Upper lobe of left lung (tissue), 6 donors: ENCODE measurements around the gene TMEM135. TPM values are rescaled to one million over a fixed set of nuclear protein-coding genes. Genes with fewer than 3 reads are reported as not detected.
"Not testable (repeated sequence)": the region's sequence is repeated elsewhere in the genome, so short reads cannot be mapped to it uniquely, and the experiment has no call there.

Experiments used
- ATAC-seq, 2 donors: fragments of 200-7000 bp; cut with Tn5 transposase; one replicate each; pipeline ENCODE4 v1.9.1; 2022; ENCODE audit warnings: mild to moderate bottlenecking in 2 of 2, moderate library complexity in 2 of 2; ENCODE audit not compliant: low FRiP score in 2 of 2
- DNase-seq, 2 donors: peaks; one replicate each; pipeline ENCODE4 v3.0.0-alpha.2; 2019 to 2020
- H3K27ac ChIP-seq, 4 donors: fragments of 200-600 bp; sonication (generic); one replicate each; pipeline ENCODE4 v1.5.1; 2016 to 2019
- H3K27me3 ChIP-seq, 4 donors: fragments of 200-600 bp; sonication (generic); one replicate each; pipeline ENCODE4 v1.5.1; 2017 to 2019
- H3K36me3 ChIP-seq, 4 donors: fragments of 200-600 bp; sonication (generic); one replicate each; pipeline ENCODE4 v1.5.1; 2016 to 2019
- H3K4me1 ChIP-seq, 4 donors: fragments of 200-600 bp; sonication (generic); one replicate each; pipeline ENCODE4 v1.5.1; 2018 to 2019
- H3K4me3 ChIP-seq, 4 donors: fragments of 200-600 bp; sonication (generic); one replicate each; pipeline ENCODE4 v1.5.1; 2017 to 2019; ENCODE audit warnings: mild to moderate bottlenecking in 2 of 4, moderate library complexity in 1 of 4
- H3K9me3 ChIP-seq, 4 donors: fragments of 200-600 bp; sonication (generic); one replicate each; pipeline ENCODE4 v1.5.1; 2018 to 2019
- EP300 ChIP-seq, 4 donors: sonication (generic); formaldehyde crosslinking; IDR thresholded peaks; one replicate each; pipeline ENCODE4 v1.5.1; 2017; ENCODE audit warnings: antibody characterized with exemption in 4 of 4, control low read depth in 2 of 4
- POLR2A ChIP-seq, 4 donors: fragments of 450-650 bp; IDR thresholded peaks; one replicate each; pipeline ENCODE4 v1.5.1; 2016 to 2017; ENCODE audit warnings: antibody characterized with exemption in 4 of 4, mild to moderate bottlenecking in 2 of 4
- POLR2AphosphoS5 ChIP-seq, 2 donors: sonication (generic); formaldehyde crosslinking; IDR thresholded peaks; one replicate each; pipeline ENCODE4 v1.5.1; 2017; ENCODE audit warnings: antibody characterized with exemption in 2 of 2
- WGBS, 2 donors: methylation state at CpG; one replicate each; pipeline ENCODE4 v1.1.5; 2017 to 2018; 5-methylcytosine and 5-hydroxymethylcytosine counted together
- total RNA-seq, 6 donors: library from RNA; depleted of rRNA in 4 of 6; stranded (reverse); fragments of >200 nt in 4 of 6; gene quantifications; one replicate each; pipeline versions ENCODE4 v1.1.0 to v1.2.1, GENCODE V29; 2016 to 2021
- TF ChIP-seq, protein P1 (sequence below), 6 experiments: fragments of 450-650 bp in 4 of 6; fragments of 200-600 bp in 2 of 6; sonication (generic) in 2 of 6; IDR thresholded peaks; one replicate each; pipeline ENCODE4 v1.5.1; 2016 to 2019; ENCODE audit warnings: antibody characterized with exemption in 6 of 6
- donor health status: DM: no; HTN: no; CAD: no; lungs with moderate emphysema.
- donor health status: DM: no; HTN: yes; CAD: no; lungs with severe emphysema.

The TMEM135 gene
- total RNA-seq, 6 donors from 2014 or later, result 12.6 to 33.5 (median 19.1) TPM

- Histone ChIP-seq H3K27ac (no peak overlapping the region), H3K4me1 (peaks cover 0 to 3% (median 0%) of the 10 kb centered on the region in 4 donors), H3K27me3 (no peaks in the 10 kb centered on the region), H3K36me3 (peaks cover 0 to 3% (median 0%) of the 10 kb centered on the region in 4 donors), H3K9me3 (no peaks in the 10 kb centered on the region), H3K4me3 (no peak overlapping the region)
- TF ChIP-seq POLR2A (IDR thresholded peaks at IDR 0.05), result no peak
- TF ChIP-seq EP300 (IDR thresholded peaks at IDR 0.05), result no peak
- no peak for TF ChIP-seq POLR2AphosphoS5 (IDR thresholded peaks at IDR 0.05)
- TF ChIP-seq, protein P1, sequence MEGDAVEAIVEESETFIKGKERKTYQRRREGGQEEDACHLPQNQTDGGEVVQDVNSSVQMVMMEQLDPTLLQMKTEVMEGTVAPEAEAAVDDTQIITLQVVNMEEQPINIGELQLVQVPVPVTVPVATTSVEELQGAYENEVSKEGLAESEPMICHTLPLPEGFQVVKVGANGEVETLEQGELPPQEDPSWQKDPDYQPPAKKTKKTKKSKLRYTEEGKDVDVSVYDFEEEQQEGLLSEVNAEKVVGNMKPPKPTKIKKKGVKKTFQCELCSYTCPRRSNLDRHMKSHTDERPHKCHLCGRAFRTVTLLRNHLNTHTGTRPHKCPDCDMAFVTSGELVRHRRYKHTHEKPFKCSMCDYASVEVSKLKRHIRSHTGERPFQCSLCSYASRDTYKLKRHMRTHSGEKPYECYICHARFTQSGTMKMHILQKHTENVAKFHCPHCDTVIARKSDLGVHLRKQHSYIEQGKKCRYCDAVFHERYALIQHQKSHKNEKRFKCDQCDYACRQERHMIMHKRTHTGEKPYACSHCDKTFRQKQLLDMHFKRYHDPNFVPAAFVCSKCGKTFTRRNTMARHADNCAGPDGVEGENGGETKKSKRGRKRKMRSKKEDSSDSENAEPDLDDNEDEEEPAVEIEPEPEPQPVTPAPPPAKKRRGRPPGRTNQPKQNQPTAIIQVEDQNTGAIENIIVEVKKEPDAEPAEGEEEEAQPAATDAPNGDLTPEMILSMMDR (IDR thresholded peaks at IDR 0.05), result no peak
- DNase-seq (no peak), ATAC-seq (no peak)
- WGBS, 2 donors, result 94 to 100% methylated on average over 4 of the region's 4 CpGs
Measured at GRCh38 chr11:87101956-87102580, 64.3 kb downstream of the TMEM135 start.

DNA sequence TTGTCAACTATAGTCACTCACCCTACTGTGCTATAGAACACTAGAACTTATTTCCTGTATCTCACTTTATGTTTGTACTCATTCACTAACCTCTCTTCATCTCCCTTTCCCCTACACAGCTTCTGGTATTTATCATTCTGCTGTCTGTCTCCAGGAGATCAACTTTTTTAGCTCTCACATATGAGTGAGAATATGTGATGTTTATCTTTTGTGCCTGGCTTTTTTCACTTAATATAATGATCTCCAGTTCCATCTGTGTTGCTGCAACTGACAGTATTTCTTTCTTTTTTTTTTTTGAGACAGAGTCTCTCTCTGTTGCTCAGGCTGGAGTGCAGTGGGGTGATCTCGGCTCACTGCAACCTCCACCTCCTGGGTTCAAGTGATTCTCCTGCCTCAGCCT, 68.1 kb downstream of the TMEM135 start:
- ATAC-seq, H3K27ac ChIP-seq, DNase-seq, H3K4me3 ChIP-seq, H3K27me3 ChIP-seq, H3K36me3 ChIP-seq, H3K4me1 ChIP-seq, H3K9me3 ChIP-seq: not testable (repeated sequence)
- WGBS, 2 donors, result 85 to 91% methylated on average over 1 of the region's 1 CpG

DNA sequence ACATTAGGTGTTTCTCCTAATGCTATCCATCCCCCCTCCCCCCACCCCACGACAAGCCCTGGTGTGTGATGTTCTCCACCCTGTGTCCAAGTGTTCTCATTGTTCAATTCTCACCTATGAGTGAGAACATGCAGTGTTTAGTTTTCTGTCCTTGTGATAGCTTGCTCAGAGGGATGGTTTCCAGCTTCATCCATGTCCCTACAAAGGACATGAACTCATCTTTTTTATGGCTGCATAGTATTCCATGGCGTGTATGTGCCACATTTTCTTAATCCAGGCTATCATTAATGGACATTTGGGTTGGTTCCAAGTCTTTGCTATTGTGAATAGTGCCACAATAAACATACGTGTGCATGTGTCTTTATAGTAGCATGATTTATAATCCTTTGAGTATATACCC, 69.6 kb downstream of the TMEM135 start:
- not testable (repeated sequence) for DNase-seq, H3K4me3 ChIP-seq, H3K27ac ChIP-seq, H3K9me3 ChIP-seq, H3K36me3 ChIP-seq, H3K4me1 ChIP-seq, H3K27me3 ChIP-seq, ATAC-seq
- 84 to 96% methylated on average over 3 of the region's 3 CpGs for WGBS, 2 donors

DNA sequence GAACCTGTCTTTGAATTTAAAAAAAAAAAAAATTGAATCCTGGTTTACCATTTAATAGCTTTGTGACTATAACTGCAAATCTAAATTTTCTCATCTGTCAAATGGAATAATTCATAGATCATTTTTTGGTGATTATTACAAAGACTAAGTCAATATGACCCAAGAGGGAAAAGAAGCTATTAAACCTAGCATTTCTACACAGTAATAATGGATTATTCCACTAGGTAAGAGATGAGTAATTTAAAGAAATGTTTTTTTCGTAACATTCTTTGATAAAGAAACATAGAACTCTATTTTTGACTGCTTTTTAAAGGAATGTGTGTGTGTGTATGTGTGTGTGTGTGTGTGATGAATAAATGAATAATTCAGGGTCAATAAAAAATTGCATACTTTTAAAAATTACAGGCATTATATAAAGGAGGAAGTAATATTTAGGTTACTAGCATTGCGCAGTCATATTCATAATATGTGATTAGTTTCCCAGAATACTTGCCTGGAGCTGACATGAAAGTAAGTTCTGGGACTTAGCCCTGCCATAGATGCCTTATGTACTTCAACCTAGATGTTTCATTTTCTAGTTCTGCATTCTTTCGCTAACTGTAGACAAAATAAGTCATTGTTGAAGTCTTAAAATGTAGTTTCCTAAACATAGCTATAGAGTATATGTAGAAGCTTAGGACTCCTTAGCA, 72.9 kb downstream of the TMEM135 start:
- Histone ChIP-seq H3K27me3 (no peaks in the 10 kb centered on the region), H3K9me3 (no peaks in the 10 kb centered on the region), H3K4me1 (no peaks in the 10 kb centered on the region), H3K36me3 (no peaks in the 10 kb centered on the region), H3K4me3 (no peak overlapping the region), H3K27ac (no peak overlapping the region)
- TF ChIP-seq POLR2A (IDR thresholded peaks at IDR 0.05) (no peak), POLR2AphosphoS5 (IDR thresholded peaks at IDR 0.05) (no peak)
- TF ChIP-seq, protein P1 (IDR thresholded peaks at IDR 0.05), result no peak
- 67 to 81% methylated on average over 3 of the region's 3 CpGs for WGBS, 2 donors
- ATAC-seq, result no peak
- DNase-seq, result no peak

DNA sequence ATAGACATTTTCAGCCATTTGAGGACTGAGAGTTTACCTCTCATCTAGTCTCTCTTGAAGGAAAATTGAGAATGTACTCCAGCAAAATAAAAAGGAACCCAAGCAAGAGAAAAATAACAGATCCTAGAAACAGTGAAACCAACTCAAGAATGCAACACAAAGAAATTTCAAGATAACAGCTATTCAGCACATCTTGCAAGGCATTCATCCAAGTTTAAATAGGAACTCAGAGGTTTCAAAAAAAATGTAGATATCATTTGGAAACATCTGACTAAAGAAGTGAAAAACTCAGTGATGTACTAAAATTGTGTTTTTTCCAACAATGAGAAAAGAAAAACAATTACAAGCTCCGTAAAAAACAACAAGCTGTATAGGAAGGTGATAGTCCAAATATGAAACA, 76.4 kb downstream of the TMEM135 start:
- no peaks in the 10 kb centered on the region for H3K4me1 ChIP-seq
- no peak overlapping the region for H3K27ac ChIP-seq
- no peaks in the 10 kb centered on the region for H3K9me3 ChIP-seq
- no peaks in the 10 kb centered on the region for H3K27me3 ChIP-seq
- no peak overlapping the region for H3K4me3 ChIP-seq
- TF ChIP-seq, protein P1 (IDR thresholded peaks at IDR 0.05), result no peak
- TF ChIP-seq POLR2A (IDR thresholded peaks at IDR 0.05), result no peak
- TF ChIP-seq POLR2AphosphoS5 (IDR thresholded peaks at IDR 0.05), result no peak
- no peak for TF ChIP-seq EP300 (IDR thresholded peaks at IDR 0.05)
- DNase-seq, result no peak
- WGBS, 2 donors, result 81 to 85% methylated on average over 1 of the region's 1 CpG
- ATAC-seq, result no peak
- H3K36me3 ChIP-seq, result no peaks in the 10 kb centered on the region

- Histone ChIP-seq H3K4me1 (no peaks in the 10 kb centered on the region), H3K27ac (no peak overlapping the region), H3K36me3 (no peaks in the 10 kb centered on the region), H3K27me3 (no peaks in the 10 kb centered on the region), H3K4me3 (no peak overlapping the region), H3K9me3 (no peaks in the 10 kb centered on the region)
- no peak for DNase-seq
- ATAC-seq, result no peak
- 94 to 100% methylated on average over 1 of the region's 1 CpG for WGBS, 2 donors
- TF ChIP-seq, protein P1 (IDR thresholded peaks at IDR 0.05), result no peak
- TF ChIP-seq POLR2AphosphoS5 (IDR thresholded peaks at IDR 0.05) (no peak), POLR2A (IDR thresholded peaks at IDR 0.05) (no peak), EP300 (IDR thresholded peaks at IDR 0.05) (no peak)
Measured at GRCh38 chr11:87116185-87116584, 78.5 kb downstream of the TMEM135 start.
